ENCODE measurements around the gene CTAGE1.

GRCh38 chr18:22456547-22456946 lies 38.8 kb upstream of the CTAGE1 start:
- TF ChIP-seq POLR2A (IDR thresholded peaks at IDR 0.05; ENCODE audit: low read depth, low read length), result no peak
- no peak for TF ChIP-seq JUN (IDR thresholded peaks at IDR 0.05; ENCODE audit: borderline replicate concordance, insufficient read depth, insufficient read length, low read depth)
- TF ChIP-seq CTCF (IDR thresholded peaks at IDR 0.05; ENCODE audit: extremely low read depth in 1 of 2, insufficient read depth in 1 of 2, low read depth in 1 of 2, low read length in 2 of 2), result no peak
- no peak for TF ChIP-seq MAX (IDR thresholded peaks at IDR 0.05; ENCODE audit: insufficient read depth, insufficient read length)
- TF ChIP-seq GATA2 (IDR thresholded peaks at IDR 0.05; ENCODE audit: insufficient read depth, insufficient read length, low read depth, low read length), result no peak
- no peak for TF ChIP-seq EZH2 (IDR thresholded peaks at IDR 0.05; ENCODE audit: borderline replicate concordance, low read depth, low read length, severe bottlenecking)

Data from endothelial cell of umbilical vein (primary cell).